GM23248 (cell line): ENCODE results near the gene ADAD2. TPM values are rescaled to one million over a fixed set of nuclear protein-coding genes. Genes with fewer than 3 reads are reported as not detected.

Source experiments
- DNase-seq: peaks from one replicate; pipeline ENCODE4 v3.0.0-alpha.2; 2015
- H2AFZ ChIP-seq: fragments of 200-600 bp; sonication (generic); 2 replicates; pipeline ENCODE4 v1.6.1; 2016; ENCODE audit warnings: antibody characterized with exemption
- H3F3A ChIP-seq: fragments of 200-600 bp; sonication (generic); 2 replicates; pipeline ENCODE4 v1.6.1; 2016; ENCODE audit warnings: mild to moderate bottlenecking, antibody characterized with exemption, mixed run types; ENCODE audit not compliant: insufficient read depth
- H3K27ac ChIP-seq: fragments of 200-600 bp; sonication (generic); 2 replicates; pipeline ENCODE4 v1.5.1; 2016; ENCODE audit warnings: mild to moderate bottlenecking
- H3K27me3 ChIP-seq: fragments of 200-600 bp; sonication (generic); replicated peaks from 2 replicates; pipeline ENCODE4 v1.6.1; 2016; ENCODE audit warnings: mild to moderate bottlenecking; ENCODE audit not compliant: insufficient read depth
- H3K36me3 ChIP-seq: fragments of 200-600 bp; sonication (generic); 2 replicates; pipeline ENCODE4 v1.6.1; 2016; ENCODE audit warnings: low read depth, mild to moderate bottlenecking
- H3K4me1 ChIP-seq: fragments of 200-600 bp; sonication (generic); 2 replicates; pipeline ENCODE4 v1.6.1; 2016; ENCODE audit warnings: mild to moderate bottlenecking; ENCODE audit not compliant: insufficient read depth
- H3K4me2 ChIP-seq: fragments of 200-600 bp; sonication (generic); one replicate; pipeline ENCODE4 v1.6.1; 2016; ENCODE audit warnings: mild to moderate bottlenecking; ENCODE audit not compliant: unreplicated experiment
- H3K4me3 ChIP-seq: fragments of 200-600 bp; sonication (generic); 2 replicates; pipeline ENCODE4 v1.5.1; 2016; ENCODE audit warnings: mild to moderate bottlenecking
- H3K79me2 ChIP-seq: fragments of 200-600 bp; sonication (generic); 2 replicates; pipeline ENCODE4 v1.6.1; 2016; ENCODE audit warnings: mild to moderate bottlenecking; ENCODE audit not compliant: insufficient read depth
- H3K9ac ChIP-seq: fragments of 200-600 bp; sonication (generic); 2 replicates; pipeline ENCODE4 v1.6.1; 2016; ENCODE audit warnings: mild to moderate bottlenecking
- H3K9me2 ChIP-seq: fragments of 200-600 bp; sonication (generic); 2 replicates; pipeline ENCODE4 v1.6.1; 2016; ENCODE audit warnings: mixed run types, mild to moderate bottlenecking, moderate library complexity; ENCODE audit not compliant: insufficient read depth
- H3K9me3 ChIP-seq: fragments of 200-600 bp; sonication (generic); one replicate; pipeline ENCODE4 v1.6.1; 2017; ENCODE audit warnings: low read depth
- H4K20me1 ChIP-seq: fragments of 200-600 bp; sonication (generic); 2 replicates; pipeline ENCODE4 v1.6.0; 2016; ENCODE audit not compliant: insufficient read depth
- EZH2 ChIP-seq: fragments of 200-600 bp; sonication (generic); IDR thresholded peaks from 2 replicates; pipeline ENCODE4 v1.6.1; 2018; ENCODE audit warnings: antibody characterized with exemption, mild to moderate bottlenecking; ENCODE audit not compliant: insufficient read depth, poor library complexity, severe bottlenecking
- EZH2phosphoT487 ChIP-seq: fragments of 200-600 bp; sonication (generic); IDR thresholded peaks from 2 replicates; pipeline ENCODE4 v1.6.1; 2018; ENCODE audit warnings: antibody characterized with exemption, moderate library complexity, mild to moderate bottlenecking, low read depth; ENCODE audit not compliant: insufficient read depth
- WGBS, 2 experiments: methylation state at CpG; one replicate each; pipeline ENCODE4 v1.1.6; 2015 to 2017; ENCODE audit warnings: low lambda C conversion rate in 2 of 2, low coverage in 1 of 2; ENCODE audit errors: missing lambda C conversion rate in 2 of 2; 5-methylcytosine and 5-hydroxymethylcytosine counted together
- in situ Hi-C: fragments of 300-500 bp; cut with MboI; formaldehyde crosslinking; loops from 2 replicates; pipeline ENCODE4 v1.15.0; 2020
- polyA plus RNA-seq: library from polyadenylated mRNA; unstranded; fragments of >200 nt; fragmentation: Nextera tagmentation; extraction: Ambion mirVana; gene quantifications from 2 replicates; pipeline ENCODE4 v1.2.1, GENCODE V29; 2016
- total RNA-seq: library from RNA; depleted of rRNA; stranded (reverse); fragments of >200 nt; shearing (Covaris generic); gene quantifications from 2 replicates; pipeline ENCODE4 v1.2.3, GENCODE V29; 2014

ADAD2 gene
- total and polyA plus RNA-seq, 2 experiments from 2014 or later, result not detected

DNA sequence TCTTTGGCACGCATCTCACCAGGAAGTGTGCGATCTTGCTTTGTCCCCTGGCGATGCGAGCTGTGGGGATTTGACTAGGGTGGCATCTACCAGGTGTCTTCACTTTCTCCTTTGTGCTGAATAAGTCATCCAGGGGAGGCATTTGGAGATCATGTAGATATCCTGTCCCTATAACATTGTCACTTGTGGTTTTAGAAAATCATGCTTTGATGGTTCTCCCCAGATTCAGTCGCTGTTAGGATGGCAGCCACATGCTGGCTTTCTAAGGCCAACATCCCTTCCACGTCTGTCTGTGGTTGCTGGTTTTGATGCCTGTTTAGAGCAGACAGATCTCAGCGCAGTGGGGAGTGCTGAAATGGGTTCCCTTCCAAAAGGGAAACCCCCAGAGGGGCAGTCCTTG is 2.5 kb downstream of the ADAD2 start:
- WGBS, 2 experiments, result 49 to 52% methylated on average over 7 of the region's 7 CpGs
- in situ Hi-C loops, result no loop called here

DNA sequence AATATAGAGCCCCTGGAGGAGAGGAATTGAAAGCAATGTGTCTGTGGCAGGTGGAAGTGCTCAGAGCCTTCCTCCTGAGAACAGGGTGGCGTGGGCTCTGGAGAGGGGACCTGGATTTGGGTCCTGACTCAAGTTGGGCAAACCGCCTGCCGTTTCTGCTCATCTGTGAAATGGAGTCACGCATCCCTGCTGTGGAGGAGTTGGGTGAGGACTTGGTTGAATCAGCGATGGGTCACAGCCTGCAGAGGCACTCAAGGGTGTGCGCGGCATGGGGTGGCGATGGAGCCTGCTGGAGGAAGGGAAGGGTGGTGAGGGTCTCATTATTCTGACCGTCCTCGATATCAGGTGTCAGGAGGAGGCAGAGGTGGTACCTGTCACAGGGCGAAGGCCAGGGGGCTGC is 3.1 kb downstream of the ADAD2 start:
- H3K27ac ChIP-seq, result no peak overlapping the region
- no peak overlapping the region for H3K4me3 ChIP-seq
- no peaks in the 10 kb centered on the region for H3K79me2 ChIP-seq
- no peaks in the 10 kb centered on the region for H3K36me3 ChIP-seq
- no peak overlapping the region for H3K9ac ChIP-seq
- H4K20me1 ChIP-seq, result no peaks in the 10 kb centered on the region
- no peak overlapping the region for H3K4me2 ChIP-seq
- H3K27me3 ChIP-seq, result no peaks in the 10 kb centered on the region
- DNase-seq, result no peak
- TF ChIP-seq EZH2phosphoT487, result no peak
- TF ChIP-seq EZH2, result no peak
- 85 to 87% methylated on average over 11 of the region's 11 CpGs for WGBS, 2 experiments
- in situ Hi-C loops, result no loop called here
- H2AFZ ChIP-seq, result no peak overlapping the region
- no peaks in the 10 kb centered on the region for H3K9me2 ChIP-seq
- H3F3A ChIP-seq, result no peaks in the 10 kb centered on the region
- no peaks in the 10 kb centered on the region for H3K4me1 ChIP-seq
- H3K9me3 ChIP-seq, result no peaks in the 10 kb centered on the region

More for the DNA sequence above, 2.5 kb downstream of the ADAD2 start:
- Histone ChIP-seq H3K27me3 (no peaks in the 10 kb centered on the region), H3K79me2 (no peaks in the 10 kb centered on the region), H3K4me2 (no peak overlapping the region), H3K27ac (no peak overlapping the region), H4K20me1 (no peaks in the 10 kb centered on the region), H3K36me3 (no peaks in the 10 kb centered on the region), H3F3A (no peaks in the 10 kb centered on the region), H3K9ac (no peak overlapping the region), H2AFZ (no peak overlapping the region), H3K4me1 (no peaks in the 10 kb centered on the region), H3K9me2 (no peaks in the 10 kb centered on the region), H3K9me3 (no peaks in the 10 kb centered on the region), H3K4me3 (no peak overlapping the region)
- no peak for DNase-seq
- TF ChIP-seq EZH2phosphoT487, result no peak
- TF ChIP-seq EZH2, result no peak

DNA sequence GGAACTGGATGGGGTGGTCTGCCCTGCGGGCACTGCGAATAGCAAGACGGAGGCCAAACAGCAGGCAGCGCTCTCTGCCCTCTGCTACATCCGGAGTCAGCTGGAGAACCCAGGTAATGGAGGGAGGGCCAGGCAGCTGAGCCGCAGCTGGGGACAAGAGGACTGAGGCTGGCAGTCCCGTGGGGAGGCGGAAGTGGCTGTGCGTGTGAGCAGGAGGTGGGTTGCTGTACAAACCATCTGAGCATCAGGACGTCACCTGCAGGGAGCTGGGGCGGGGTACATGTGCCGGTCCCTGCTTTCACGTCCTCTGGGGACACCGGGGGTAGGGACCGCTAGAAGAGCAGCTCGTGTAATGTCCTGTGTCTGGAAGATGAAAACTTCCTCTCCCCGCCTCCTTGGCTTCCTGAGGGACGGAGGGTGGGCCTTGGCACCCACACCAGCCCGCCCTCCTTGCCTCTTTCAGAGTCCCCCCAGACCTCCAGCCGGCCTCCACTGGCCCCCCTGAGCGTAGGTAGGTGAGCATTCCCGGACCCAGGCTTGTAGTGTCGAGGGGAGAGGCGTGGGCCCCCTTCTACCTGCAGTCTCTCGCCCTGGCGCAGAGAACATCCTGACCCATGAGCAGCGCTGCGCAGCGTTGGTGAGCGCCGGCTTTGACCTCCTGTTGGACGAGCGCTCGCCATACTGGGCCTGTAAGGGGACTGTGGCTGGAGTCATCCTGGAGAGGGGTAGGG is 3.7 kb downstream of the ADAD2 start:
- no peaks in the 10 kb centered on the region for H3K27me3 ChIP-seq
- no peaks in the 10 kb centered on the region for H3K36me3 ChIP-seq
- H3F3A ChIP-seq, result no peaks in the 10 kb centered on the region
- no peak for DNase-seq
- in situ Hi-C loops, result no loop called here
- H2AFZ ChIP-seq, result no peak overlapping the region
- TF ChIP-seq EZH2 (no peak), EZH2phosphoT487 (no peak)
- no peaks in the 10 kb centered on the region for H3K9me2 ChIP-seq
- WGBS, 2 experiments, result 64 to 65% methylated on average over 31 to 34 of the region's 34 CpGs
- H3K27ac ChIP-seq, result no peak overlapping the region
- no peak overlapping the region for H3K9ac ChIP-seq
- no peak overlapping the region for H3K4me2 ChIP-seq
- no peak overlapping the region for H3K4me3 ChIP-seq
- H3K4me1 ChIP-seq, result no peaks in the 10 kb centered on the region
- no peaks in the 10 kb centered on the region for H4K20me1 ChIP-seq
- no peaks in the 10 kb centered on the region for H3K9me3 ChIP-seq
- no peaks in the 10 kb centered on the region for H3K79me2 ChIP-seq

GRCh38 chr16:84195201-84196093 is 4.5 kb downstream of the ADAD2 start:
- H3K9me2 ChIP-seq, result no peaks in the 10 kb centered on the region
- H3K4me3 ChIP-seq, result no peak overlapping the region
- DNase-seq, result no peak
- H3K36me3 ChIP-seq, result no peaks in the 10 kb centered on the region
- no peak for TF ChIP-seq EZH2phosphoT487
- no peak for TF ChIP-seq EZH2
- no peaks in the 10 kb centered on the region for H3F3A ChIP-seq
- in situ Hi-C loops, result no loop called here
- no peaks in the 10 kb centered on the region for H3K27me3 ChIP-seq
- no peaks in the 10 kb centered on the region for H3K4me1 ChIP-seq
- WGBS, 2 experiments, result 69 to 81% methylated on average over 25 to 32 of the region's 38 CpGs
- H3K9me3 ChIP-seq, result no peaks in the 10 kb centered on the region
- no peak overlapping the region for H3K4me2 ChIP-seq
- H2AFZ ChIP-seq, result no peak overlapping the region
- no peak overlapping the region for H3K27ac ChIP-seq
- no peak overlapping the region for H3K9ac ChIP-seq
- H4K20me1 ChIP-seq, result no peaks in the 10 kb centered on the region
- H3K79me2 ChIP-seq, result no peaks in the 10 kb centered on the region
